NCI-H1092 (cell line): ENCODE data around the gene PDCD5.
"Not testable (repeated sequence)": the region's sequence is repeated elsewhere in the genome, so short reads cannot be mapped to it uniquely, and the experiment has no call there.

Source experiments
- DNase-seq: peaks from one replicate; lab custom pipeline; 2025; lab: John Stamatoyannopoulos, UW

Gene PDCD5

GRCh38 chr19:32580353-32580900 lies 563 bp upstream of the PDCD5 start:
- no peak for DNase-seq

- DNase-seq = no peak
These were observed 752 bp downstream of the PDCD5 start for GRCh38 chr19:32581705-32582179.

- not testable (repeated sequence) for DNase-seq
These were observed 6.9 kb downstream of the PDCD5 start for GRCh38 chr19:32587747-32588504.

GRCh38 chr19:32594021-32594420 lies 13.0 kb downstream of the PDCD5 start:
- DNase-seq = no peak

- DNase-seq = no peak
These were observed 14.5 kb downstream of the PDCD5 start for GRCh38 chr19:32595491-32595890.

- DNase-seq = no peak
These were observed 17.0 kb downstream of the PDCD5 start for GRCh38 chr19:32598022-32598421.

GRCh38 chr19:32599258-32599657 lies 18.3 kb downstream of the PDCD5 start:
- no peak for DNase-seq

- peak; percentile 27 for DNase-seq
These were observed 18.8 kb downstream of the PDCD5 start for GRCh38 chr19:32599736-32600157.

- no peak for DNase-seq
These were observed 23.0 kb downstream of the PDCD5 start for GRCh38 chr19:32603961-32604360.

- no peak for DNase-seq
These were observed 24.6 kb downstream of the PDCD5 start for GRCh38 chr19:32605544-32605943.

GRCh38 chr19:32606289-32606688 lies 25.3 kb downstream of the PDCD5 start:
- DNase-seq = no peak

- DNase-seq = no peak
These were observed 26.5 kb downstream of the PDCD5 start for GRCh38 chr19:32607479-32607878.

GRCh38 chr19:32611161-32611560 lies 30.2 kb downstream of the PDCD5 start:
- no peak for DNase-seq

- DNase-seq = no peak
These were observed 32.0 kb downstream of the PDCD5 start for GRCh38 chr19:32613008-32613407.

- no peak for DNase-seq
These were observed 33.9 kb downstream of the PDCD5 start for GRCh38 chr19:32614916-32615315.

GRCh38 chr19:32615569-32615968 lies 34.6 kb downstream of the PDCD5 start:
- no peak for DNase-seq

- no peak for DNase-seq
These were observed 38.2 kb downstream of the PDCD5 start for GRCh38 chr19:32619051-32619685.

- no peak for DNase-seq
These were observed 41.0 kb downstream of the PDCD5 start for GRCh38 chr19:32622002-32622401.

- DNase-seq = no peak
These were observed 43.4 kb downstream of the PDCD5 start for GRCh38 chr19:32624410-32624809.

GRCh38 chr19:32626969-32627368 lies 46.0 kb downstream of the PDCD5 start:
- no peak for DNase-seq

- DNase-seq = no peak
These were observed 46.8 kb downstream of the PDCD5 start for GRCh38 chr19:32627714-32628270.

GRCh38 chr19:32630338-32630737 lies 49.3 kb downstream of the PDCD5 start:
- DNase-seq = no peak

GRCh38 chr19:32631381-32631780 lies 50.4 kb downstream of the PDCD5 start:
- DNase-seq = no peak
